H1 (cell line): Measurements from ENCODE around the gene XPO6. TPM values are rescaled to one million over a fixed set of nuclear protein-coding genes. Genes with fewer than 3 reads are reported as not detected.

ENCODE experiments used
- CHD7 ChIP-seq: fragments of 300-600 bp; sonication (generic); IDR thresholded peaks from 2 replicates; pipeline ENCODE4 v1.7.1; 2012; ENCODE audit warnings: low read length, moderate library complexity, mild to moderate bottlenecking, inconsistent platforms; ENCODE audit not compliant: insufficient replicate concordance
- CTCF ChIP-seq, 3 experiments: IDR thresholded peaks; 1 replicate in 2 of 3; 2 replicates in 1 of 3; pipeline versions ENCODE4 v1.5.1 to v1.6.1; 2011; ENCODE audit warnings: low read length in 3 of 3, mild to moderate bottlenecking in 3 of 3, inconsistent platforms in 2 of 3, low read depth in 1 of 3, moderate library complexity in 1 of 3; ENCODE audit not compliant: insufficient read depth in 1 of 3; ENCODE audit errors: control extremely low read depth in 1 of 3
- EGR1 ChIP-seq: IDR thresholded peaks from 2 replicates; pipeline ENCODE4 v1.6.1; 2011; ENCODE audit warnings: low read depth, low read length, borderline replicate concordance
- JUN ChIP-seq: IDR thresholded peaks from 2 replicates; pipeline ENCODE4 v1.6.1; 2011; ENCODE audit warnings: low read depth, mild to moderate bottlenecking, improper control_type of control experiment, low read length
- KDM5A ChIP-seq: fragments of 200-600 bp; IDR thresholded peaks from 2 replicates; pipeline ENCODE4 v1.7.1; 2012; ENCODE audit warnings: mild to moderate bottlenecking, low read length, inconsistent platforms, mixed read lengths
- SIN3A ChIP-seq, 2 experiments: IDR thresholded peaks in 1 of 2; conservative IDR thresholded peaks in 1 of 2; 2 replicates each; pipeline ENCODE4 v1.6.1; 2011 to 2012; ENCODE audit warnings: low read length in 2 of 2, improper control_type of control experiment in 1 of 2, low read depth in 1 of 2, mild to moderate bottlenecking in 1 of 2
- ZNF274 ChIP-seq: IDR thresholded peaks from 2 replicates; pipeline ENCODE4 v1.7.0; 2012; ENCODE audit warnings: low read length, borderline replicate concordance; ENCODE audit errors: extremely low read depth
- polyA plus RNA-seq, 7 experiments: library from polyadenylated mRNA; depleted of rRNA in 3 of 7; stranded (reverse) in 5 of 7; unstranded in 2 of 7; fragments of >200 nt in 5 of 7; fragments of 200-250 nt in 2 of 7; gene quantifications; 1 replicate in 5 of 7; 2 replicates in 1 of 7; 4 replicates in 1 of 7; pipeline versions ENCODE4 v1.2.1 to v1.2.3, GENCODE V29; 2011 to 2013; ENCODE audit warnings: missing spikeins in 2 of 7, mixed read lengths in 2 of 7
- total RNA-seq: library from RNA; stranded (reverse); fragmentation: NEBNext Ultra II Directional; extraction: Animal tissue kit (Norgen Biotek cat#: 25700); gene quantifications from 2 replicates; pipeline ENCODE4 v1.2.1, GENCODE V29; 2021

Gene XPO6
- total and polyA plus RNA-seq, 2 of the 8 experiments (the other 6 are each of a cell fraction or from before 2014, with no cell fraction given) = 152 to 254 TPM

GRCh38 chr16:28098171-28098958 is 113.4 kb downstream of the XPO6 start (continued):
- TF ChIP-seq CHD7 (no peak), SIN3A (conservative IDR thresholded peaks at IDR 0.05 in 1 of 2, IDR thresholded peaks at IDR 0.05 in 1 of 2; ENCODE audit: low read depth in 1 of 2, low read length in 2 of 2) (no peak), CTCF (IDR thresholded peaks at IDR 0.05; ENCODE audit: control extremely low read depth in 1 of 3, insufficient read depth in 1 of 3, low read depth in 1 of 3, low read length in 3 of 3) (no peak), JUN (no peak), KDM5A (no peak), ZNF274 (no peak), EGR1 (no peak)
